H9 (cell line): Measurements from ENCODE around the gene DMPK. TPM values are rescaled to one million over a fixed set of nuclear protein-coding genes. Genes with fewer than 3 reads are reported as not detected.

ENCODE experiments used
- DNase-seq: peaks from one replicate; pipeline ENCODE4 v3.0.0-alpha.2; 2017
- H2AFZ ChIP-seq: one replicate; pipeline ENCODE4 v1.6.1; 2013; ENCODE audit warnings: mild to moderate bottlenecking, low read length, control low read depth, moderate library complexity
- H2AK5ac ChIP-seq: 2 replicates; pipeline ENCODE4 v1.6.1; 2013; ENCODE audit warnings: low read length, control low read depth, mixed read lengths; ENCODE audit not compliant: insufficient read length
- H2BK120ac ChIP-seq: one replicate; pipeline ENCODE4 v1.6.1; 2013; ENCODE audit warnings: low read depth, mild to moderate bottlenecking, low read length, control low read depth, inconsistent platforms; ENCODE audit not compliant: poor library complexity, severe bottlenecking
- H2BK12ac ChIP-seq: 2 replicates; pipeline ENCODE4 v1.6.1; 2013; ENCODE audit warnings: low read length, control low read depth, mixed read lengths, low read depth; ENCODE audit not compliant: insufficient read length
- H2BK15ac ChIP-seq: 2 replicates; pipeline ENCODE4 v1.6.1; 2013; ENCODE audit warnings: low read depth, low read length, control low read depth
- H2BK20ac ChIP-seq: one replicate; pipeline ENCODE4 v1.6.1; 2013; ENCODE audit warnings: low read depth, mild to moderate bottlenecking, low read length, control low read depth, inconsistent platforms; ENCODE audit not compliant: poor library complexity, severe bottlenecking
- H2BK5ac ChIP-seq: 2 replicates; pipeline ENCODE4 v1.6.1; 2013; ENCODE audit warnings: low read length, control low read depth, mixed read lengths; ENCODE audit not compliant: insufficient read length
- H3K14ac ChIP-seq: 2 replicates; pipeline ENCODE4 v1.6.1; 2013; ENCODE audit warnings: low read length, control low read depth; ENCODE audit not compliant: insufficient read depth
- H3K18ac ChIP-seq: 2 replicates; pipeline ENCODE4 v1.6.1; 2013; ENCODE audit warnings: low read depth, mild to moderate bottlenecking, mixed read lengths, low read length, control low read depth; ENCODE audit not compliant: insufficient read length
- H3K23ac ChIP-seq: 2 replicates; pipeline ENCODE4 v1.6.1; 2013; ENCODE audit warnings: low read length, control low read depth, mixed read lengths, low read depth; ENCODE audit not compliant: insufficient read length
- H3K23me2 ChIP-seq: 2 replicates; pipeline ENCODE4 v1.6.1; 2013; ENCODE audit warnings: low read depth, mild to moderate bottlenecking, mixed read lengths, low read length, control low read depth; ENCODE audit not compliant: insufficient read length, poor library complexity, severe bottlenecking
- H3K27ac ChIP-seq: 2 replicates; pipeline ENCODE4 v1.5.1; 2013; ENCODE audit warnings: low read length, control low read depth, mixed read lengths, low read depth; ENCODE audit not compliant: insufficient read length
- H3K27me3 ChIP-seq: 2 replicates; pipeline ENCODE4 v1.6.1; 2013; ENCODE audit warnings: low read length, control low read depth, inconsistent platforms; ENCODE audit not compliant: insufficient read depth
- H3K4ac ChIP-seq: 2 replicates; pipeline ENCODE4 v1.6.1; 2013; ENCODE audit warnings: low read depth, mild to moderate bottlenecking, control low read depth, inconsistent platforms, low read length, moderate library complexity
- H3K4me1 ChIP-seq: 2 replicates; pipeline ENCODE4 v1.6.1; 2013; ENCODE audit warnings: low read length, control low read depth, inconsistent platforms; ENCODE audit not compliant: insufficient read depth
- H3K4me2 ChIP-seq: 2 replicates; pipeline ENCODE4 v1.6.1; 2013; ENCODE audit warnings: low read length, control low read depth, mixed read lengths; ENCODE audit not compliant: insufficient read length, insufficient read depth
- H3K56ac ChIP-seq: 2 replicates; pipeline ENCODE4 v1.6.1; 2013; ENCODE audit warnings: low read depth, mild to moderate bottlenecking, mixed read lengths, low read length, control low read depth; ENCODE audit not compliant: insufficient read length
- H3K79me1 ChIP-seq: 2 replicates; pipeline ENCODE4 v1.6.1; 2013; ENCODE audit warnings: low read depth, mild to moderate bottlenecking, moderate library complexity, low read length, control low read depth, inconsistent platforms; ENCODE audit not compliant: insufficient read depth, poor library complexity, severe bottlenecking
- H3K79me2 ChIP-seq: 2 replicates; pipeline ENCODE4 v1.6.1; 2013; ENCODE audit warnings: low read length, control low read depth, inconsistent platforms; ENCODE audit not compliant: insufficient read depth
- H3K9ac ChIP-seq: 2 replicates; pipeline ENCODE4 v1.6.1; 2013; ENCODE audit warnings: low read length, control low read depth, mixed read lengths; ENCODE audit not compliant: insufficient read length; ENCODE audit errors: extremely low read depth
- H3K9me3 ChIP-seq: one replicate; pipeline ENCODE4 v1.6.1; 2013; ENCODE audit warnings: low read depth, low read length, inconsistent platforms; ENCODE audit not compliant: control insufficient read depth
- H3T11ph ChIP-seq: one replicate; pipeline ENCODE4 v1.6.1; 2013; ENCODE audit warnings: mild to moderate bottlenecking, low read length, control low read depth, inconsistent platforms
- H4K20me1 ChIP-seq: one replicate; pipeline ENCODE4 v1.6.1; 2013; ENCODE audit not compliant: control insufficient read depth, insufficient read length, insufficient read depth
- H4K5ac ChIP-seq: 2 replicates; pipeline ENCODE4 v1.6.1; 2013; ENCODE audit warnings: low read depth, mild to moderate bottlenecking, mixed read lengths, low read length, control low read depth; ENCODE audit not compliant: insufficient read length
- H4K8ac ChIP-seq: replicated peaks from 2 replicates; pipeline ENCODE4 v1.6.1; 2013; ENCODE audit warnings: low read length, control low read depth, mixed read lengths, low read depth; ENCODE audit not compliant: insufficient read length
- H4K91ac ChIP-seq: 2 replicates; pipeline ENCODE4 v1.6.1; 2013; ENCODE audit warnings: low read depth, mild to moderate bottlenecking, moderate library complexity, mixed read lengths, low read length, control low read depth; ENCODE audit not compliant: insufficient read length
- H3K27ac Mint-ChIP-seq, 3 experiments: 2 replicates in 2 of 3; 3 replicates in 1 of 3; pipeline ENCODE4 v1.8.0; 2020 to 2021; ENCODE audit warnings: mixed read lengths in 3 of 3, mild to moderate bottlenecking in 1 of 3, moderate library complexity in 1 of 3
- H3K27me3 Mint-ChIP-seq: 2 replicates; pipeline ENCODE4 v1.8.0; 2021; ENCODE audit warnings: low read depth, mild to moderate bottlenecking, moderate library complexity, mixed read lengths
- H3K36me3 Mint-ChIP-seq, 3 experiments: 2 replicates in 2 of 3; 3 replicates in 1 of 3; pipeline ENCODE4 v1.8.0; 2020 to 2021; ENCODE audit warnings: low read depth in 3 of 3, mixed read lengths in 3 of 3; ENCODE audit not compliant: insufficient read depth in 1 of 3
- H3K4me1 Mint-ChIP-seq, 2 experiments: 2 replicates each; pipeline ENCODE4 v1.8.0; 2020; ENCODE audit warnings: mixed read lengths in 2 of 2
- H3K4me3 Mint-ChIP-seq, 2 experiments: 2 replicates in 1 of 2; 3 replicates in 1 of 2; pipeline ENCODE4 v1.8.0; 2020 to 2021; ENCODE audit warnings: mild to moderate bottlenecking in 2 of 2, mixed read lengths in 2 of 2, moderate library complexity in 1 of 2
- H3K9me3 Mint-ChIP-seq, 2 experiments: 2 replicates in 1 of 2; 3 replicates in 1 of 2; pipeline ENCODE4 v1.8.0; 2020; ENCODE audit warnings: mild to moderate bottlenecking in 2 of 2, mixed read lengths in 2 of 2, moderate library complexity in 1 of 2
- WGBS: extraction: QIAGEN DNeasy Blood & Tissue Kit; methylation state at CpG from one replicate; pipeline ENCODE4 v1.1.7; 2013; ENCODE audit warnings: missing lambda C conversion rate, low lambda C conversion rate, mixed read lengths; ENCODE audit not compliant: insufficient read length; ENCODE audit errors: extremely low coverage; 5-methylcytosine and 5-hydroxymethylcytosine counted together
- total RNA-seq: library from RNA; stranded (reverse); gene quantifications from 2 replicates; pipeline ENCODE4 v1.2.1, GENCODE V29; 2021
- TF ChIP-seq, protein P1 (sequence below): fragments of 200-600 bp; sonication (generic); conservative IDR thresholded peaks from 3 replicates; pipeline ENCODE4 v1.8.0; 2021; ENCODE audit warnings: antibody characterized with exemption, mild to moderate bottlenecking

Gene DMPK
- total RNA-seq, 1 experiment from 2014 or later = 67.4 TPM

DNA sequence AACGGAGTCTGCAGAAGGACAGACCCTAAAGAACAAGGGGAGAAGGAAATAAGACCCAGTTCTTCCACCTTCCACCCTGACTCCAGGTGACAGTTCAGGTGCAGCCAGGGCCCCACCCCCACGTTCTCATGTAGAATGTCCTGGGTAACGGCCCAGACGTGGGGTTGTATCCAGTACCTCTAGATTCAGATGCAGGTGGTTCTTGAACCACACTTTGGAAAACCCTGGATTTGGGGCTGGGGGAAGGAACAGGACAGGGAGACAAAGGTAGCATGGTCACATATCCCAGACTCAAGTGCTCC lies 2.2 kb downstream of the DMPK start:
- Histone ChIP-seq H3K23me2 (peaks cover 6% of the 10 kb centered on the region), H3K4me1 (peaks cover 3% of the 10 kb centered on the region; the same call in 1 of the 2 replicates), H2AK5ac (no peak overlapping the region), H2AFZ (no peak overlapping the region), H2BK15ac (no peak overlapping the region), H3K4me2 (peak overlapping the region; percentile 63), H3K18ac (no peak overlapping the region), H2BK12ac (no peak overlapping the region), H3K23ac (no peak overlapping the region), H3K79me1 (no peaks in the 10 kb centered on the region), H3K56ac (no peak overlapping the region), H3K79me2 (no peaks in the 10 kb centered on the region), H4K20me1 (no peaks in the 10 kb centered on the region), H3K9ac (no peak overlapping the region), H3K27ac (no peak overlapping the region), H4K8ac (no peak overlapping the region), H3T11ph (no peak overlapping the region), H2BK20ac (no peak overlapping the region), H2BK120ac (no peak overlapping the region), H3K27me3 (no peaks in the 10 kb centered on the region; the same call in 1 of the 2 replicates), H3K4ac (no peak overlapping the region), H4K5ac (no peak overlapping the region), H4K91ac (no peak overlapping the region), H3K14ac (no peak overlapping the region), H2BK5ac (no peak overlapping the region), H3K9me3 (no peaks in the 10 kb centered on the region)
- no CpG with 5 or more reads among the region's 4 CpGs for WGBS
- DNase-seq = no peak
- Mint-ChIP-seq H3K36me3 (peaks cover 10 to 42% (median 33%) of the 10 kb centered on the region in 3 experiments; a peak in 6 of 7 replicates), H3K4me1 (peaks cover 23 to 42% of the 10 kb centered on the region in 2 experiments), H3K4me3 (peak overlapping the region in 1 of 2 experiments; percentile 80; a peak in 3 of 5 replicates), H3K9me3 (no peaks in the 10 kb centered on the region), H3K27me3 (peaks cover 18% of the 10 kb centered on the region), H3K27ac (no peak overlapping the region)
- TF ChIP-seq, protein P1, sequence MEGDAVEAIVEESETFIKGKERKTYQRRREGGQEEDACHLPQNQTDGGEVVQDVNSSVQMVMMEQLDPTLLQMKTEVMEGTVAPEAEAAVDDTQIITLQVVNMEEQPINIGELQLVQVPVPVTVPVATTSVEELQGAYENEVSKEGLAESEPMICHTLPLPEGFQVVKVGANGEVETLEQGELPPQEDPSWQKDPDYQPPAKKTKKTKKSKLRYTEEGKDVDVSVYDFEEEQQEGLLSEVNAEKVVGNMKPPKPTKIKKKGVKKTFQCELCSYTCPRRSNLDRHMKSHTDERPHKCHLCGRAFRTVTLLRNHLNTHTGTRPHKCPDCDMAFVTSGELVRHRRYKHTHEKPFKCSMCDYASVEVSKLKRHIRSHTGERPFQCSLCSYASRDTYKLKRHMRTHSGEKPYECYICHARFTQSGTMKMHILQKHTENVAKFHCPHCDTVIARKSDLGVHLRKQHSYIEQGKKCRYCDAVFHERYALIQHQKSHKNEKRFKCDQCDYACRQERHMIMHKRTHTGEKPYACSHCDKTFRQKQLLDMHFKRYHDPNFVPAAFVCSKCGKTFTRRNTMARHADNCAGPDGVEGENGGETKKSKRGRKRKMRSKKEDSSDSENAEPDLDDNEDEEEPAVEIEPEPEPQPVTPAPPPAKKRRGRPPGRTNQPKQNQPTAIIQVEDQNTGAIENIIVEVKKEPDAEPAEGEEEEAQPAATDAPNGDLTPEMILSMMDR = no peak
